Ovary (tissue), 9 donors: Measurements from ENCODE around the gene AQP1. TPM values are rescaled to one million over a fixed set of nuclear protein-coding genes. Genes with fewer than 3 reads are reported as not detected.

Experiments
- DNase-seq, 5 donors: peaks; one replicate each; pipeline ENCODE4 v3.0.0-alpha.2; 2019 to 2020
- H3K27ac ChIP-seq, 2 donors: fragments of 200-600 bp; one replicate each; pipeline versions ENCODE4 v1.5.1 to v1.8.0; 2019 to 2022
- H3K27me3 ChIP-seq: fragments of 200-600 bp; one replicate; pipeline ENCODE4 v1.8.0; 2022
- H3K36me3 ChIP-seq: fragments of 200-600 bp; sonication (generic); one replicate; pipeline ENCODE4 v1.5.1; 2019
- H3K4me1 ChIP-seq: one replicate; pipeline ENCODE4 v1.8.1; 2013; ENCODE audit warnings: mild to moderate bottlenecking, moderate library complexity; ENCODE audit not compliant: insufficient read depth
- H3K4me3 ChIP-seq: fragments of 200-600 bp; sonication (generic); one replicate; pipeline ENCODE4 v1.5.1; 2017
- H3K9me3 ChIP-seq, 2 donors: fragments of 200-600 bp in 1 of 2; sonication (generic) in 1 of 2; one replicate each; pipeline versions ENCODE4 v1.5.1 to v1.8.1; 2013 to 2019; ENCODE audit warnings: mild to moderate bottlenecking in 1 of 2, moderate library complexity in 1 of 2
- CTCF ChIP-seq, 3 donors: fragments of 450-650 bp in 2 of 3; fragments of 200-600 bp in 1 of 3; IDR thresholded peaks; one replicate each; pipeline versions ENCODE4 v1.5.1 to v1.8.0; 2016 to 2022; ENCODE audit warnings: antibody characterized with exemption in 3 of 3, mild to moderate bottlenecking in 1 of 3
- EP300 ChIP-seq: sonication (generic); formaldehyde crosslinking; IDR thresholded peaks from one replicate; pipeline ENCODE4 v1.6.1; 2017; ENCODE audit warnings: antibody characterized with exemption
- POLR2A ChIP-seq: fragments of 450-650 bp; IDR thresholded peaks from one replicate; pipeline ENCODE4 v1.6.1; 2017; ENCODE audit warnings: antibody characterized with exemption, mild to moderate bottlenecking, moderate library complexity
- WGBS, 3 donors: extraction: QIAGEN DNeasy Blood & Tissue Kit in 1 of 3; methylation state at CpG; one replicate each; pipeline versions ENCODE4 v1.1.5 to v1.1.7; 2013 to 2017; 5-methylcytosine and 5-hydroxymethylcytosine counted together
- intact Hi-C, 4 donors: fragments of 100-400 bp; cut with DNase I; formaldehyde crosslinking; loops; one replicate each; pipeline versions ENCODE4 v1.11.0 to v1.15.1; 2022 to 2023
- polyA plus RNA-seq, 2 donors: library from polyadenylated mRNA; stranded (reverse); fragments of 200-250 nt in 1 of 2; fragments of 350-450 nt in 1 of 2; fragmentation: Illumina TruSeq in 1 of 2; extraction: RNeasy Lipid Tissue Mini Kit (QIAGEN cat#74804) in 1 of 2; gene quantifications; one replicate each; pipeline ENCODE4 v1.2.3, GENCODE V29; 2013 to 2014
- total RNA-seq, 7 donors: library from RNA; depleted of rRNA in 2 of 7; stranded (reverse); fragments of >200 nt in 2 of 7; fragmentation: NEBNext Ultra II Directional in 3 of 7; extraction: Animal tissue kit (Norgen Biotek cat#: 25700) in 3 of 7; gene quantifications; one replicate each; pipeline versions ENCODE4 v1.1.0 to v1.2.4, GENCODE V29; 2016 to 2023
- donor health status: DM: no; HTN: no; CAD: no; lungs with moderate emphysema.
- donor health status: DM: no; HTN: no; CAD: no.
- donor health status: Bipolar disorder and iron deficiency.
- donor health status: DM: yes; HTN: yes; CAD: no.
- donor health status: DM: no; HTN: no; CAD: no.
- donor health status: DM: yes; HTN: yes; CAD: no.

AQP1 gene
- total and polyA plus RNA-seq, 9 donors: 10.2 to 151 (median 54.4) TPM

- 78 to 85% (median 82%) methylated on average over 8 to 10 of the region's 10 CpGs for WGBS, 3 donors
- H3K27ac ChIP-seq: no peak overlapping the region
- H3K4me1 ChIP-seq: no peaks in the 10 kb centered on the region
- DNase-seq: no peak
- H3K27me3 ChIP-seq: no peaks in the 10 kb centered on the region
- H3K36me3 ChIP-seq: no peaks in the 10 kb centered on the region
- no peak for TF ChIP-seq CTCF (IDR thresholded peaks at IDR 0.05)
- no peak for TF ChIP-seq EP300
- intact Hi-C loops: no loop called here
- no peaks in the 10 kb centered on the region for H3K9me3 ChIP-seq
- H3K4me3 ChIP-seq: no peak overlapping the region
Measured at GRCh38 chr7:30870821-30871518, 40.7 kb upstream of the AQP1 start.

- H3K4me3 ChIP-seq: no peak overlapping the region
- WGBS, 3 donors: 97 to 99% (median 98%) methylated on average over 5 of the region's 5 CpGs
- no peak overlapping the region for H3K27ac ChIP-seq
- H3K36me3 ChIP-seq: no peaks in the 10 kb centered on the region
- no peak for DNase-seq
- no peaks in the 10 kb centered on the region for H3K27me3 ChIP-seq
- intact Hi-C loops: no loop called here
- no peaks in the 10 kb centered on the region for H3K4me1 ChIP-seq
- H3K9me3 ChIP-seq: no peaks in the 10 kb centered on the region
- TF ChIP-seq CTCF (IDR thresholded peaks at IDR 0.05) (no peak), POLR2A (no peak), EP300 (no peak)
Measured at GRCh38 chr7:30871655-30872054, 40.0 kb upstream of the AQP1 start.

- 84 to 91% (median 90%) methylated on average over 2 of the region's 2 CpGs for WGBS, 3 donors
- H3K9me3 ChIP-seq: no peaks in the 10 kb centered on the region
- DNase-seq: no peak
- no peak overlapping the region for H3K4me3 ChIP-seq
- no peak overlapping the region for H3K27ac ChIP-seq
- no peaks in the 10 kb centered on the region for H3K27me3 ChIP-seq
- no peaks in the 10 kb centered on the region for H3K36me3 ChIP-seq
- TF ChIP-seq CTCF (IDR thresholded peaks at IDR 0.05) (no peak), EP300 (no peak), POLR2A (no peak)
- intact Hi-C loops: no loop called here
- no peaks in the 10 kb centered on the region for H3K4me1 ChIP-seq
Measured at GRCh38 chr7:30873207-30873606, 38.4 kb upstream of the AQP1 start.

DNA sequence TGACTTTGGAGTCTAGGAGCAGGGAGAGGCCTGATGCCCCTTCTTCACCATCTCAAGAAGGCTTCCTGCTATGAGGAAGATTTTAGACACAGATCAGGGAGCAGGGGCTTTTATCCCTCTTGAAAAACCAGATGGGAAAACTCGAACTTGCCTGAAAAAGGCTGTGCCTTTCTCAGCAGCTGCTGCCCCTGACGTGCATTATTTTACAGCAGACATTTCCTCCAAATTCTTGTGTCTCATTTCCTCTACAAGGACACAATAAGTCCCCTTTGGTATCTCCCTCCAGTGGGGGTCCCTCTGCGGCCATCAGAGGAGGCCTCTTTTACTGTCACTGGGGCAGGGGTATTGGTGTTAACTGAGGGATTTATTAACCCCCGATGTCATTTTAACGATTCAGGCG, 38.0 kb upstream of the AQP1 start:
- Histone ChIP-seq H3K27ac (no peak overlapping the region), H3K27me3 (no peaks in the 10 kb centered on the region), H3K36me3 (no peaks in the 10 kb centered on the region), H3K9me3 (no peaks in the 10 kb centered on the region), H3K4me1 (no peaks in the 10 kb centered on the region), H3K4me3 (no peak overlapping the region)
- DNase-seq: no peak
- TF ChIP-seq EP300 (no peak), POLR2A (no peak), CTCF (IDR thresholded peaks at IDR 0.05) (no peak)
- WGBS, 3 donors: 72 to 77% (median 74%) methylated on average over 6 of the region's 6 CpGs
- intact Hi-C loops: no loop called here
